ENCODE data around the gene RAB39A.

DNA sequence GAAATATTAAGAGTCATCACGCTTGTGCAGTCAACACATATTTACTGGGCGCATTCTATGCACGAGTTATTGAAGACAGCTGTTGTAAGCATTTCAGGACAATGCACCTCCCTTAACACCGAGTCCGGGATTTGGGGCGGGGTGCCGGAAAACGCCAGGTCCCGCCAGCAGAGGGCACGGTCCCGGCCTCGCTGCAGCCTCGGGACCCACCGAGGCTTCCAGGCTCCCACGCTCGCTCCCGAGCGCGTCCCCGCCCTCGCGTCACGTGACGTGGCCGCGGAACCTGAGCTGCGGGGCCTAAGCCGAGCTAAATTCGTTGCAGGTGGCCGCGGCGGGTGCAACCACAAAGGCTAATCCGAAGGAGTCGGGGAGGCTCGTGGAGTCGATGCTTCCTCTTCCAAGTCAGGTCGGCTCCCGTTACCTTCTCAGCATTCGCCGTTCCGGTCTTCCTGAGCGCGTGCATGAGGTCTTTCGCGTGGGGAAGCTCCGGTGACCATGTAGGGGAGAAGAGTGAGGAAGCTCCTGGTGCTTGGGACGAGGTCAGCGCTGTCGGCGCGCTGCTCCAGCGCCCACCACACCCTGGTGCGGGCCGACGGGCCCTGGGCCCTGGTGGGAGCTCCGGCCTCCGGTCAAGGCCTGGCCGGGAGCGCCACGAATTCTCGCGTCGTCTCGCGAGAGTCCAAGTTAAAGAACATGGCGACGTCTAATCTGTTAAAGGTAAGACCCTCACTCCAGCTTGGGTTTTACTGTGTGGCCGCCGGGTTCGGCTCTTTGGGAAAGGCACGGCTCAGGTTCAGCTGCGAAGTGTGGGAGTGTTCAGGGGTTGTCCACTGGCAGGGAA is 80.6 kb downstream of the RAB39A start, which contains the start of gene CUL5:
- TF ChIP-seq POLR2A (IDR thresholded peaks at IDR 0.05; ENCODE audit: low read depth) (peak; percentile 17), CTCF (IDR thresholded peaks at IDR 0.05) (peak; percentile 87 to 92 (median 92))
